Measurements from ENCODE around the gene OTOL1. TPM values are rescaled to one million over a fixed set of nuclear protein-coding genes. Genes with fewer than 3 reads are reported as not detected.

Gene OTOL1
- total RNA-seq, result not detected

DNA sequence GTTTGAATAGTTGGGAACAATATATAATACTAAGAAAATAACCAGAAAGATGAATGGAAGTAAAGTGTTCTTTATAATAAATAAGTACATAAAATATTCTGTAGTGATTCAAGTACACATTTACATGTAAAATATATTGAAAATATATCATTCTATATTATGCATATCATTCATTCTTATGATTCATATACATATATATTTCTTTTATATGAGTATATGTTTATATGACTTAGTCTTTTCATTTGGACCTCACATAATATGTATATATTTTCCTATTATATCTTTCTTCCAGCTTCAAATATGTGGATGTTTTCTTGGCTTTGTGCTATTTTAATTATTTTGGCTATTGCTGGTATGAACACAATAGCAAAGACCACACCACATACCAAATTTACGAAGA is at the start of gene OTOL1:
TSS of gene OTOL1 (plus strand) at position 301 of the 400 bp plus-strand sequence. CDS start at position 301, 0 bp downstream.
- no peak within 1 kb of the TSS for H3K4me3 ChIP-seq (ENCODE audit: low read depth, poor library complexity, severe bottlenecking)
- 67 to 71% methylated on average over 1 of the region's 1 CpG for WGBS, 2 donors
- no peak for DNase-seq (ENCODE audit: low spot score in 2 of 2)
- no peak for TF ChIP-seq POLR2A (IDR thresholded peaks at IDR 0.05)
- TF ChIP-seq, protein P1, sequence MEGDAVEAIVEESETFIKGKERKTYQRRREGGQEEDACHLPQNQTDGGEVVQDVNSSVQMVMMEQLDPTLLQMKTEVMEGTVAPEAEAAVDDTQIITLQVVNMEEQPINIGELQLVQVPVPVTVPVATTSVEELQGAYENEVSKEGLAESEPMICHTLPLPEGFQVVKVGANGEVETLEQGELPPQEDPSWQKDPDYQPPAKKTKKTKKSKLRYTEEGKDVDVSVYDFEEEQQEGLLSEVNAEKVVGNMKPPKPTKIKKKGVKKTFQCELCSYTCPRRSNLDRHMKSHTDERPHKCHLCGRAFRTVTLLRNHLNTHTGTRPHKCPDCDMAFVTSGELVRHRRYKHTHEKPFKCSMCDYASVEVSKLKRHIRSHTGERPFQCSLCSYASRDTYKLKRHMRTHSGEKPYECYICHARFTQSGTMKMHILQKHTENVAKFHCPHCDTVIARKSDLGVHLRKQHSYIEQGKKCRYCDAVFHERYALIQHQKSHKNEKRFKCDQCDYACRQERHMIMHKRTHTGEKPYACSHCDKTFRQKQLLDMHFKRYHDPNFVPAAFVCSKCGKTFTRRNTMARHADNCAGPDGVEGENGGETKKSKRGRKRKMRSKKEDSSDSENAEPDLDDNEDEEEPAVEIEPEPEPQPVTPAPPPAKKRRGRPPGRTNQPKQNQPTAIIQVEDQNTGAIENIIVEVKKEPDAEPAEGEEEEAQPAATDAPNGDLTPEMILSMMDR (IDR thresholded peaks at IDR 0.05), result no peak
- intact Hi-C loops (cut with DNase I; ENCODE audit: low total_unique reads), result no loop called here

DNA sequence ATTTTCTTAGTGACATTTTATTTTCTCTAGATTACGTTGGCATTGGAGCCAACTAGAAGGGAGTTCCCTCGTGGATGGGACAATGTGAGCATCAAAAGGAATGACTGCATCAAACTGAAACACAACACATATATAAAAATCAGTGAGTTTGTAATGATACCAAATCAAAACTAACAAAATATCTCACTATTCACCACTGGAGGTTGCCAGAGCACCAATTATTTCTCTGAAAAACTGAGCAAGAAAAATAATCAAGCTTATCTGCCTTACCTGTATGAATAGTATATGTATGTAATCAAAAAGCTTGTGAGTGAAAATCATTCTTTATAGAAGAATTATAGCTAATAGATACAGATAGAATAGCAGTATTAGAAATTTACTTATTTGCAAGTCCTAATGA is 46.8 kb upstream of the OTOL1 start:
- no peak for DNase-seq (ENCODE audit: low spot score in 2 of 2)
- TF ChIP-seq POLR2A (IDR thresholded peaks at IDR 0.05), result no peak
- TF ChIP-seq, protein P1 (IDR thresholded peaks at IDR 0.05), result no peak
- H3K4me3 ChIP-seq (ENCODE audit: low read depth, poor library complexity, severe bottlenecking), result no peak overlapping the region
- 60 to 71% methylated on average over 2 of the region's 2 CpGs for WGBS, 2 donors
- intact Hi-C loops (cut with DNase I; ENCODE audit: low total_unique reads), result no loop called here

DNA sequence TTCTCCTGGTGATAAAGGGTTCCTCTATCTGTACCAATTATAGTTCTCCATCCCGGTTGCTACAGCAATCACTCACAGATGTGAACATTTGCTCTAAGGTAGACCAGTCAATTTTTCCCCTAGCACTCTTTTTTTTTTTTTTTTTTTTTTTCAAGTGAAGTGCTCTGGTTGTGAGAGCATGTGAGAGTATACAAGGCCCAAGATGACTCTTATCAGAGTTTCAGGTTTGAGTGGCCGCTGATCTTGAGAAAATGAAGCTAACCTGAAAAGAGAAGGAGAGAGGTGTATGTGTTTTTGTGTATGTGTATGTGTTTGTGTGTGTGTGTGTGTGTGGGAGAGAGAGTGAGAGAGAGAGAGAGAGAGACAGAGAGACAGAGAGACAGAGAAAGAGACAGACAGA is 44.4 kb upstream of the OTOL1 start:
- intact Hi-C loops (cut with DNase I; ENCODE audit: low total_unique reads), result no loop called here
- no peak for DNase-seq (ENCODE audit: low spot score in 2 of 2)
- no peak overlapping the region for H3K4me3 ChIP-seq (ENCODE audit: low read depth, poor library complexity, severe bottlenecking)
- 79 to 86% methylated on average over 2 of the region's 2 CpGs for WGBS, 2 donors
- no peak for TF ChIP-seq POLR2A (IDR thresholded peaks at IDR 0.05)
- TF ChIP-seq, protein P1 (IDR thresholded peaks at IDR 0.05), result no peak

DNA sequence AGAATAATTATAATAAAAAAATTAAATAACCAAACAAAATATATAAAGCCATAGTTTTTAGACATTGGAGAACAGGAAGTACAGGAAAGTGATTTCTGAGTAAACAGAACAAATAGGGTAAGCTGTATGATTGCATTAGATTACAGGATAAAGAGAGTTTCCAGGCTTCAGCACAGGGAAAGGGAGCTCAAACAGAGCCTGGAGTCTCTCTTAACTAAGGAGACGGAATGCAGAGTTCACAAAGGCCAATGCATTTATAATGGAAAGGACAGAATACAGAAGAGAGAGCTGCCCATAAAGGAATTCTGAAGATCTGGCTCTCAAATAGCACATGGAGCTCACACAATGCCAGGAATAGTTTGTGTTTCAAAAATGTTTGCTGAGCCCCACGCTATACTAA is 42.0 kb upstream of the OTOL1 start:
- DNase-seq (ENCODE audit: low spot score in 2 of 2), result no peak
- 64 to 73% methylated on average over 2 of the region's 2 CpGs for WGBS, 2 donors
- intact Hi-C loops (cut with DNase I; ENCODE audit: low total_unique reads), result no loop called here
- no peak for TF ChIP-seq POLR2A (IDR thresholded peaks at IDR 0.05)
- TF ChIP-seq, protein P1 (IDR thresholded peaks at IDR 0.05), result no peak
- no peak overlapping the region for H3K4me3 ChIP-seq (ENCODE audit: low read depth, poor library complexity, severe bottlenecking)

DNA sequence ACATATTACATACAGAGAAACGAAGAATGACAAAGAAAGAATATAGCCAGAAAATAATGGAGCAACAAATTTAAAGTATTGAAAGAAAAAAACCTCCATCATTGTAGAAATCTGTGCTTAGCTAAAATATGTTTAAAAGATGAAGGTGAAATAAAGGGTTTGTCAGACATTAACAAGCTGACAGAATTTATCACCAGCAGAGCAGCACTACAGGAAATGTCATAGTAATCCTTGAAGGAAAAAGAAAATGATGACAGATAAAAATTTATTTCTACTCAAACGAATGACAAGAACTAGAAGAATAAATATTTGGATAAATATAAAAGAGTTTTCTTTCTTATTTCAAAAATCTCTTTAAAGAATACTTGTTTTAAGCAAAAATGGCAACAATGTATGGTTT is 40.6 kb upstream of the OTOL1 start:
- intact Hi-C loops (cut with DNase I; ENCODE audit: low total_unique reads), result no loop called here
- no peak for DNase-seq (ENCODE audit: low spot score in 2 of 2)
- 49 to 61% methylated on average over 2 of the region's 2 CpGs for WGBS, 2 donors
- no peak overlapping the region for H3K4me3 ChIP-seq (ENCODE audit: low read depth, poor library complexity, severe bottlenecking)
- TF ChIP-seq POLR2A (IDR thresholded peaks at IDR 0.05), result no peak
- TF ChIP-seq, protein P1 (IDR thresholded peaks at IDR 0.05), result no peak

DNA sequence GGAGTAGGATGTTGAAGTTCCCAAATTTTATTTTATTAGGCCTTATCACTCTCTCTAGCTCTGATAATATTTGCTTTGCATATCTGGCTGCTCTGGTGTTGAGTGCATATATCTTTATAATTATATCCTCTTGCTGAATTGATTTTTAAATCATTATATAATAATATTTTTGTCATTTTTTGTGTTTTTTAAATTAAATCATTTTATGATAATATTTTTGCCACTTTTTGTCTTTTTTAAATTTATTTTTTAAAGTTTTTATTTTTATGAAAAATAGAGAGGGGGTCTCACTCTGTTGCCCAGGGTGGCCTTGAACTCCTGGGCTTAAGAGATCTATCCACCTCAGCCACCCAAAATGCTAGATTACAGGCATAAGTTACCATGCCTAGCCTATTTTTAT is 34.5 kb upstream of the OTOL1 start:
- DNase-seq (ENCODE audit: low spot score in 2 of 2), result no peak
- TF ChIP-seq, protein P1 (IDR thresholded peaks at IDR 0.05), result no peak
- TF ChIP-seq POLR2A (IDR thresholded peaks at IDR 0.05), result no peak
- intact Hi-C loops (cut with DNase I; ENCODE audit: low total_unique reads), result no loop called here
- no peak overlapping the region for H3K4me3 ChIP-seq (ENCODE audit: low read depth, poor library complexity, severe bottlenecking)
